Thoracic aorta (tissue), 2 donors: ENCODE data around the gene STX1B. TPM values are rescaled to one million over a fixed set of nuclear protein-coding genes. Genes with fewer than 3 reads are reported as not detected.

ENCODE experiments used
- ATAC-seq: fragments of 150-250 bp; one replicate; pipeline ENCODE4 v1.8.0; 2017; ENCODE audit warnings: low read depth; ENCODE audit not compliant: insufficient number of reproducible peaks, low FRiP score
- DNase-seq: peaks from one replicate; pipeline ENCODE4 v3.0.0-alpha.2; 2020; ENCODE audit warnings: low spot score
- H3K27ac ChIP-seq, 2 donors: fragments of 200-600 bp; sonication (generic); 1 replicate in 1 of 2; 2 replicates in 1 of 2; pipeline ENCODE4 v1.5.1; 2016; ENCODE audit warnings: mild to moderate bottlenecking in 2 of 2, moderate library complexity in 2 of 2
- H3K27me3 ChIP-seq: fragments of 200-600 bp; sonication (generic); replicated peaks from 2 replicates; pipeline ENCODE4 v1.6.0; 2016; ENCODE audit warnings: mild to moderate bottlenecking; ENCODE audit not compliant: insufficient read depth
- H3K36me3 ChIP-seq: fragments of 200-600 bp; sonication (generic); one replicate; pipeline ENCODE4 v1.5.1; 2016
- H3K4me1 ChIP-seq, 2 donors: fragments of 200-600 bp; sonication (generic); 1 replicate in 1 of 2; 2 replicates in 1 of 2; pipeline versions ENCODE4 v1.5.1 to v1.6.0; 2016; ENCODE audit warnings: low read depth in 2 of 2, mild to moderate bottlenecking in 1 of 2; ENCODE audit not compliant: control insufficient read depth in 1 of 2
- H3K4me3 ChIP-seq: fragments of 200-600 bp; sonication (generic); 2 replicates; pipeline ENCODE4 v1.5.1; 2016; ENCODE audit warnings: mild to moderate bottlenecking
- H3K9me3 ChIP-seq: fragments of 200-600 bp; sonication (generic); 2 replicates; pipeline ENCODE4 v1.5.1; 2016
- total RNA-seq, 2 donors: library from RNA; depleted of rRNA; stranded (reverse); fragments of >200 nt; gene quantifications; one replicate each; pipeline versions ENCODE4 v1.1.0 to v1.2.3, GENCODE V29; 2016
- TF ChIP-seq, protein P1 (sequence below): fragments of 200-600 bp; sonication (generic); IDR thresholded peaks from one replicate; pipeline ENCODE4 v1.5.1; 2019; ENCODE audit warnings: antibody characterized with exemption

Gene STX1B
- total RNA-seq, 2 donors from 2014 or later, result 0.68 to 1.6 TPM

- Histone ChIP-seq H3K4me1 (no peaks in the 10 kb centered on the region), H3K36me3 (peaks cover 71% of the 10 kb centered on the region), H3K27me3 (no peaks in the 10 kb centered on the region), H3K27ac (no peak overlapping the region), H3K9me3 (no peaks in the 10 kb centered on the region), H3K4me3 (no peak overlapping the region)
- TF ChIP-seq, protein P1, sequence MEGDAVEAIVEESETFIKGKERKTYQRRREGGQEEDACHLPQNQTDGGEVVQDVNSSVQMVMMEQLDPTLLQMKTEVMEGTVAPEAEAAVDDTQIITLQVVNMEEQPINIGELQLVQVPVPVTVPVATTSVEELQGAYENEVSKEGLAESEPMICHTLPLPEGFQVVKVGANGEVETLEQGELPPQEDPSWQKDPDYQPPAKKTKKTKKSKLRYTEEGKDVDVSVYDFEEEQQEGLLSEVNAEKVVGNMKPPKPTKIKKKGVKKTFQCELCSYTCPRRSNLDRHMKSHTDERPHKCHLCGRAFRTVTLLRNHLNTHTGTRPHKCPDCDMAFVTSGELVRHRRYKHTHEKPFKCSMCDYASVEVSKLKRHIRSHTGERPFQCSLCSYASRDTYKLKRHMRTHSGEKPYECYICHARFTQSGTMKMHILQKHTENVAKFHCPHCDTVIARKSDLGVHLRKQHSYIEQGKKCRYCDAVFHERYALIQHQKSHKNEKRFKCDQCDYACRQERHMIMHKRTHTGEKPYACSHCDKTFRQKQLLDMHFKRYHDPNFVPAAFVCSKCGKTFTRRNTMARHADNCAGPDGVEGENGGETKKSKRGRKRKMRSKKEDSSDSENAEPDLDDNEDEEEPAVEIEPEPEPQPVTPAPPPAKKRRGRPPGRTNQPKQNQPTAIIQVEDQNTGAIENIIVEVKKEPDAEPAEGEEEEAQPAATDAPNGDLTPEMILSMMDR, result no peak
- ATAC-seq, result no peak
- DNase-seq, result no peak
Measured at GRCh38 chr16:30976486-30976885, 34.0 kb downstream of the STX1B start.

DNA sequence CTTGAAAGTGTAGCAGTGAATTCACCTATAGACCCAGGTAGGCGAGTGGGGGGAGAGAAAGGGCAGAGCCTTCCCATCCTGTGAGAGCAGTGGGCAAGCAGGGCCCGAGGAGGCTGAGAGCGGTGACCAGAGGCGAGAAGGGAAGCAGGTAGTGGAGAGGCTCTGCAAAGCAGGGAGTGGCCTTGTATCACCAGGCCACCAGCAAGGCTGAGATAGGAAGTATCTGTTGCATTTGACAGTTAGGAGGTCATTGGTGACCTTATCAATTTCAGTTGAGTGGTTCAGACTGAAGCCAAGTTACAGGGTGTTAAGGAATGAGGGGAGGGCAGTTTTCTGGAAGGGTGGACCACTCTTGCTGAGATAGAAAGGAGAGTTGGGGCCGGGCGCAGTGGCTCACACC is 36.1 kb downstream of the STX1B start:
- DNase-seq, result no peak
- Histone ChIP-seq H3K9me3 (no peaks in the 10 kb centered on the region), H3K4me3 (no peak overlapping the region), H3K36me3 (peaks cover 73% of the 10 kb centered on the region), H3K27me3 (no peaks in the 10 kb centered on the region), H3K27ac (no peak overlapping the region), H3K4me1 (no peaks in the 10 kb centered on the region)
- no peak for ATAC-seq
- TF ChIP-seq, protein P1, result no peak

GRCh38 chr16:30972872-30973271 is 37.6 kb downstream of the STX1B start:
- ATAC-seq, result no peak
- TF ChIP-seq, protein P1, result no peak
- H3K27ac ChIP-seq, result no peak overlapping the region
- no peaks in the 10 kb centered on the region for H3K4me1 ChIP-seq
- no peaks in the 10 kb centered on the region for H3K27me3 ChIP-seq
- H3K36me3 ChIP-seq, result peaks cover 79% of the 10 kb centered on the region
- no peak for DNase-seq
- no peaks in the 10 kb centered on the region for H3K9me3 ChIP-seq
- no peak overlapping the region for H3K4me3 ChIP-seq

DNA sequence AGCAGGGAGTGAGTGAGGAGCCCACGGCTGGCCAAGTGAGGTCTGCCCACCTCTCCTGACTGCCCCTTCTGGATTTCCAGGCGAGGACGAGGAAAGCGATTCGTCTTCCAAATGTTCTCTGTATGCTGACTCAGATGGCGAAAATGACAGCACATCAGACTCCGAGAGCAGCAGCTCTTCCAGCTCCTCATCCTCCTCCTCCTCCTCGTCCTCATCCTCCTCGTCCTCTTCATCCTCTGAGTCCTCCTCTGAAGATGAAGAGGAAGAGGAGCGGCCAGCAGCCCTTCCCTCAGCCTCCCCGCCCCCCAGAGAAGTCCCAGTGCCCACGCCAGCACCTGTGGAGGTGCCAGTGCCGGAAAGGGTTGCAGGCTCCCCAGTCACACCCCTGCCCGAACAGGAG is 39.1 kb downstream of the STX1B start:
- Histone ChIP-seq H3K4me1 (no peaks in the 10 kb centered on the region), H3K36me3 (peaks cover 75% of the 10 kb centered on the region), H3K4me3 (no peak overlapping the region), H3K9me3 (no peaks in the 10 kb centered on the region), H3K27me3 (no peaks in the 10 kb centered on the region), H3K27ac (no peak overlapping the region)
- ATAC-seq, result no peak
- TF ChIP-seq, protein P1, result no peak
- DNase-seq, result no peak

- Histone ChIP-seq H3K27ac (no peak overlapping the region), H3K9me3 (no peaks in the 10 kb centered on the region), H3K36me3 (peaks cover 82% of the 10 kb centered on the region), H3K27me3 (no peaks in the 10 kb centered on the region), H3K4me3 (no peak overlapping the region), H3K4me1 (no peaks in the 10 kb centered on the region)
- TF ChIP-seq, protein P1, result no peak
- no peak for ATAC-seq
- no peak for DNase-seq
Measured at GRCh38 chr16:30969246-30969842, 41.1 kb downstream of the STX1B start.
